IPS DF 19.7 (cell line): ENCODE measurements around the gene PLCB2.

Source experiments
- DNase-seq: peaks from one replicate; pipeline ENCODE4 v3.0.0-alpha.2; 2013; ENCODE audit warnings: low read depth, low spot score

Gene PLCB2

GRCh38 chr15:40307421-40308211 is at the start of gene PLCB2:
Gene PLCB2, minus strand, starts transcription at chr15:40307935. Its CDS starts 263 bp downstream, at chr15:40307672.
- no peak for DNase-seq

- DNase-seq: no peak
These were observed 49.5 kb upstream of the PLCB2 start for GRCh38 chr15:40357246-40357645.

GRCh38 chr15:40355976-40356585 is 48.3 kb upstream of the PLCB2 start:
- no peak for DNase-seq

- no peak for DNase-seq
These were observed 46.9 kb upstream of the PLCB2 start for GRCh38 chr15:40354408-40355171.

GRCh38 chr15:40353697-40354096 is 46.0 kb upstream of the PLCB2 start:
- no peak for DNase-seq

- DNase-seq: no peak
These were observed 44.7 kb upstream of the PLCB2 start for GRCh38 chr15:40352281-40352901.

GRCh38 chr15:40349163-40349562 is 41.4 kb upstream of the PLCB2 start:
- DNase-seq: no peak

GRCh38 chr15:40348474-40348870 is 40.7 kb upstream of the PLCB2 start:
- no peak for DNase-seq

- no peak for DNase-seq
These were observed 40.1 kb upstream of the PLCB2 start for GRCh38 chr15:40347559-40348473.

- DNase-seq: no peak
These were observed 39.1 kb upstream of the PLCB2 start for GRCh38 chr15:40346579-40347558.

GRCh38 chr15:40345867-40346578 is 38.3 kb upstream of the PLCB2 start:
- no peak for DNase-seq

GRCh38 chr15:40345225-40345866 is 37.6 kb upstream of the PLCB2 start:
- no peak for DNase-seq

GRCh38 chr15:40344631-40345120 is 36.9 kb upstream of the PLCB2 start:
- no peak for DNase-seq

GRCh38 chr15:40344217-40344616 is 36.5 kb upstream of the PLCB2 start:
- no peak for DNase-seq

- DNase-seq: no peak
These were observed 35.8 kb upstream of the PLCB2 start for GRCh38 chr15:40343512-40343911.

GRCh38 chr15:40342416-40343320 is 34.9 kb upstream of the PLCB2 start:
- DNase-seq: no peak

GRCh38 chr15:40340740-40341400 is 33.1 kb upstream of the PLCB2 start, which contains the start of gene CCDC9B:
Gene CCDC9B, minus strand, starts transcription at chr15:40340939. Its CDS starts 120 bp downstream, at chr15:40340819.
- DNase-seq: no peak
